IMR-90 (cell line): ENCODE measurements around the gene KRT4. TPM values are rescaled to one million over a fixed set of nuclear protein-coding genes. Genes with fewer than 3 reads are reported as not detected.

Source experiments
- ATAC-seq: fragments of 200-7000 bp; cut with Tn5 transposase; 2 replicates; pipeline ENCODE4 v1.9.1; 2020; ENCODE audit warnings: low read depth, mild to moderate bottlenecking, moderate library complexity
- BruUV-seq: library from RNA; stranded (reverse); fragments of 400-500 nt; replicated peaks from 2 replicates; lab custom pipeline; 2021; lab: Mats Ljungman, UMichigan
- CTCF ChIA-PET: fragments of 300-600 bp; formaldehyde crosslinking; extraction: SDS; loops from one replicate; lab custom pipeline; 2021; ENCODE audit warnings: antibody characterized with exemption; lab: Yijun Ruan, JAX
- POLR2A ChIA-PET: fragments of 300-600 bp; sonication (Branson Sonifier 250); formaldehyde crosslinking; loops from one replicate; lab custom pipeline; 2022; ENCODE audit warnings: antibody characterized with exemption; ENCODE audit not compliant: unreplicated experiment; lab: Charles Lee
- DNase-seq: peaks from one replicate; pipeline ENCODE4 v3.0.0; 2013
- H2AFZ ChIP-seq: replicated peaks from 2 replicates; pipeline ENCODE3; 2013; ENCODE audit warnings: low read length, mild to moderate bottlenecking; ENCODE audit not compliant: poor library complexity
- H2AK5ac ChIP-seq: 2 replicates; pipeline ENCODE4 v1.6.1; 2013; ENCODE audit warnings: low read depth, low read length, inconsistent platforms
- H2AK9ac ChIP-seq: replicated peaks from 2 replicates; pipeline ENCODE3; 2013; ENCODE audit warnings: mild to moderate bottlenecking, low read depth, low read length, moderate library complexity; ENCODE audit not compliant: poor library complexity
- H2BK120ac ChIP-seq: 2 replicates; pipeline ENCODE4 v1.6.1; 2013; ENCODE audit warnings: low read depth, low read length, inconsistent platforms
- H2BK15ac ChIP-seq: 3 replicates; pipeline ENCODE4 v1.6.1; 2013; ENCODE audit warnings: low read depth, low read length, inconsistent platforms
- H2BK20ac ChIP-seq: 2 replicates; pipeline ENCODE4 v1.6.1; 2013; ENCODE audit warnings: low read depth, mild to moderate bottlenecking, inconsistent platforms, low read length, moderate library complexity
- H2BK5ac ChIP-seq: 2 replicates; pipeline ENCODE4 v1.6.1; 2013; ENCODE audit warnings: mild to moderate bottlenecking, low read depth, low read length, inconsistent platforms; ENCODE audit not compliant: poor library complexity, severe bottlenecking
- H3K14ac ChIP-seq: replicated peaks from 2 replicates; pipeline ENCODE4 v1.6.1; 2013; ENCODE audit warnings: low read depth, low read length, inconsistent platforms
- H3K18ac ChIP-seq: 2 replicates; pipeline ENCODE4 v1.6.1; 2013; ENCODE audit warnings: low read depth, low read length, control low read depth
- H3K23ac ChIP-seq: 2 replicates; pipeline ENCODE4 v1.6.1; 2013; ENCODE audit warnings: low read depth, low read length, inconsistent platforms
- H3K27ac ChIP-seq: 2 replicates; pipeline ENCODE4 v1.5.1; 2013; ENCODE audit warnings: mild to moderate bottlenecking, control low read depth, low read length; ENCODE audit not compliant: insufficient read depth
- H3K27me3 ChIP-seq: 2 replicates; pipeline ENCODE4 v1.6.1; 2013; ENCODE audit warnings: low read length; ENCODE audit not compliant: control insufficient read depth, insufficient read depth
- H3K36me3 ChIP-seq: 2 replicates; pipeline ENCODE4 v1.6.1; 2013; ENCODE audit warnings: low read length, mixed read lengths; ENCODE audit not compliant: control insufficient read depth, insufficient read depth
- H3K4ac ChIP-seq: 2 replicates; pipeline ENCODE4 v1.6.1; 2013; ENCODE audit warnings: low read depth, low read length, inconsistent platforms
- H3K4me1 ChIP-seq: 2 replicates; pipeline ENCODE4 v1.6.1; 2013; ENCODE audit warnings: low read length, mixed read lengths; ENCODE audit not compliant: control insufficient read depth, insufficient read depth
- H3K4me2 ChIP-seq: 2 replicates; pipeline ENCODE4 v1.6.1; 2013; ENCODE audit warnings: low read depth, mild to moderate bottlenecking, control low read depth, low read length, moderate library complexity
- H3K4me3 ChIP-seq: 2 replicates; pipeline ENCODE4 v1.5.1; 2013; ENCODE audit warnings: low read depth, mild to moderate bottlenecking, control low read depth, low read length, moderate library complexity; ENCODE audit not compliant: insufficient read depth
- H3K56ac ChIP-seq: 2 replicates; pipeline ENCODE4 v1.6.1; 2013; ENCODE audit warnings: low read length, inconsistent platforms; ENCODE audit not compliant: insufficient read depth; ENCODE audit errors: extremely low read depth
- H3K79me1 ChIP-seq, 2 experiments: 2 replicates each; pipeline ENCODE4 v1.6.1; 2013; ENCODE audit warnings: low read length in 2 of 2, inconsistent platforms in 1 of 2, low read depth in 1 of 2
- H3K9ac ChIP-seq: 2 replicates; pipeline ENCODE4 v1.6.1; 2013; ENCODE audit warnings: low read depth, low read length, control low read depth
- H3K9me1 ChIP-seq: 2 replicates; pipeline ENCODE4 v1.6.1; 2013; ENCODE audit warnings: low read length, inconsistent platforms; ENCODE audit not compliant: insufficient read depth
- H3K9me3 ChIP-seq: 2 replicates; pipeline ENCODE4 v1.6.1; 2013; ENCODE audit warnings: low read length; ENCODE audit not compliant: control insufficient read depth, insufficient read depth
- H4K20me1 ChIP-seq: 2 replicates; pipeline ENCODE4 v1.6.1; 2013; ENCODE audit warnings: low read length, inconsistent platforms; ENCODE audit not compliant: insufficient read depth
- H4K5ac ChIP-seq: 2 replicates; pipeline ENCODE4 v1.6.1; 2013; ENCODE audit warnings: mild to moderate bottlenecking, low read depth, low read length, control low read depth
- H4K8ac ChIP-seq, 2 experiments: 2 replicates each; pipeline ENCODE4 v1.6.1; 2013; ENCODE audit warnings: low read depth in 2 of 2, low read length in 2 of 2, control low read depth in 1 of 2, inconsistent platforms in 1 of 2
- H4K91ac ChIP-seq: 2 replicates; pipeline ENCODE4 v1.6.1; 2013; ENCODE audit warnings: low read depth, low read length, inconsistent platforms; ENCODE audit not compliant: insufficient read depth
- CEBPB ChIP-seq: IDR thresholded peaks from 2 replicates; pipeline ENCODE4 v1.6.1; 2012; ENCODE audit warnings: low read depth, low read length, improper control_type of control experiment
- MAFK ChIP-seq: IDR thresholded peaks from 2 replicates; pipeline ENCODE4 v1.6.1; 2012; ENCODE audit warnings: low read depth, low read length, improper control_type of control experiment
- WGBS, 2 experiments: methylation state at CpG; one replicate each; pipeline versions ENCODE4 v1.1.5 to v1.1.7; 2013; ENCODE audit warnings: missing lambda C conversion rate in 2 of 2; ENCODE audit not compliant: insufficient read length in 1 of 2; ENCODE audit errors: extremely low coverage in 2 of 2; 5-methylcytosine and 5-hydroxymethylcytosine counted together
- dilution Hi-C: fragments of 300-500 bp; cut with HindIII; formaldehyde crosslinking; loops from one replicate; pipeline ENCODE4 v1.14.3; 2018; ENCODE audit warnings: low sequenced_read_pairs; ENCODE audit not compliant: unreplicated experiment
- in situ Hi-C: fragments of 300-500 bp; cut with MboI; formaldehyde crosslinking; loops from 3 replicates; pipeline ENCODE4 v1.14.3; 2019; ENCODE audit warnings: low sequenced_read_pairs, inconsistent platforms, mixed read lengths
- intact Hi-C: fragments of 100-400 bp; cut with micrococcal nuclease; formaldehyde crosslinking; loops from 2 replicates; pipeline ENCODE4 v1.10.0; 2022
- polyA plus RNA-seq, 3 experiments: library from polyadenylated mRNA; depleted of rRNA; stranded (reverse); fragments of >200 nt; gene quantifications; 2 replicates each; pipeline ENCODE4 v1.2.3, GENCODE V29; 2012; ENCODE audit warnings: low replicate concordance in 1 of 3
- total RNA-seq: library from RNA; depleted of rRNA; stranded (reverse); fragments of >200 nt; gene quantifications from 2 replicates; pipeline ENCODE4 v1.2.3, GENCODE V29; 2012

KRT4 gene
- total and polyA plus RNA-seq, 2 of the 4 experiments (the other 2 are of a cell fraction): under 0.01 to 0.07 TPM

GRCh38 chr12:52812749-52813148, 1.2 kb downstream of the KRT4 start:
- Histone ChIP-seq H3K27ac (no peak overlapping the region), H3K27me3 (peaks cover 41% of the 10 kb centered on the region), H2BK120ac (no peak overlapping the region), H3K9ac (no peak overlapping the region), H3K36me3 (no peaks in the 10 kb centered on the region), H2BK20ac (no peak overlapping the region), H4K91ac (no peak overlapping the region), H2AK5ac (no peak overlapping the region), H3K23ac (no peak overlapping the region), H4K5ac (no peak overlapping the region), H4K20me1 (no peaks in the 10 kb centered on the region), H2BK15ac (no peak overlapping the region), H3K4me3 (no peak overlapping the region), H2BK5ac (no peak overlapping the region), H2AK9ac (no peak overlapping the region), H3K14ac (no peak overlapping the region), H3K4me1 (peaks cover 6% of the 10 kb centered on the region), H2AFZ (no peak overlapping the region), H3K9me1 (no peaks in the 10 kb centered on the region), H3K56ac (no peak overlapping the region), H3K18ac (no peak overlapping the region), H3K4ac (no peak overlapping the region), H3K9me3 (no peaks in the 10 kb centered on the region), H3K79me1 (no peaks in the 10 kb centered on the region), H4K8ac (no peak overlapping the region), H3K4me2 (no peak overlapping the region)
- intact Hi-C loops: no loop called here
- ChIA-PET CTCF (no interaction called here), POLR2A (no interaction called here)
- dilution Hi-C loops: no loop called here
- WGBS, 2 experiments: no CpG with 5 or more reads among the region's 3 CpGs
- no peak for DNase-seq
- no TSS peak for BruUV-seq
- in situ Hi-C loops: no loop called here
- no peak for TF ChIP-seq MAFK
- TF ChIP-seq CEBPB: no peak
- no peak for ATAC-seq
